NCI-H2107 treated with DMSO at 0.1 percent for 48 hours (cell line): ENCODE data around the gene ZNF606.

Experiments used
- DNase-seq: peaks from one replicate; lab custom pipeline; 2025; ENCODE audit not compliant: unreplicated experiment; lab: John Stamatoyannopoulos, UW

The ZNF606 gene

GRCh38 chr19:58002384-58003173 is at the start of gene ZNF606:
TSS of gene ZNF606 (minus strand) at chr19:58002820. CDS start at chr19:58001319, 1,501 bp downstream.
- DNase-seq, result peak; percentile 49

GRCh38 chr19:58052256-58052655 is 49.6 kb upstream of the ZNF606 start:
- no peak for DNase-seq

GRCh38 chr19:58047672-58048071 is 45.1 kb upstream of the ZNF606 start:
- no peak for DNase-seq

- DNase-seq, result no peak
These were observed 44.2 kb upstream of the ZNF606 start for GRCh38 chr19:58046856-58047255.

- no peak for DNase-seq
These were observed 42.9 kb upstream of the ZNF606 start for GRCh38 chr19:58045411-58046050.

- no peak for DNase-seq
These were observed 42.3 kb upstream of the ZNF606 start for GRCh38 chr19:58044886-58045285.

- no peak for DNase-seq
These were observed 41.8 kb upstream of the ZNF606 start for GRCh38 chr19:58044391-58044790.

GRCh38 chr19:58042495-58043340 is 40.1 kb upstream of the ZNF606 start:
- no peak for DNase-seq

GRCh38 chr19:58040751-58041525 is 38.3 kb upstream of the ZNF606 start:
- DNase-seq, result no peak

- DNase-seq, result no peak
These were observed 36.1 kb upstream of the ZNF606 start for GRCh38 chr19:58038688-58039204.

GRCh38 chr19:58037927-58038687 is 35.5 kb upstream of the ZNF606 start:
- DNase-seq, result no peak

GRCh38 chr19:58035863-58036262 is 33.2 kb upstream of the ZNF606 start:
- no peak for DNase-seq

- DNase-seq, result no peak
These were observed 31.8 kb upstream of the ZNF606 start for GRCh38 chr19:58034477-58034793.

GRCh38 chr19:58033741-58034476 is 31.3 kb upstream of the ZNF606 start, which contains the start of gene ZSCAN1:
TSS of gene ZSCAN1 (plus strand) at chr19:58034025. CDS start at chr19:58037837, 3,812 bp downstream.
- DNase-seq, result no peak

GRCh38 chr19:58024661-58025060 is 22.0 kb upstream of the ZNF606 start:
- DNase-seq, result no peak

- no peak for DNase-seq
These were observed 19.7 kb upstream of the ZNF606 start for GRCh38 chr19:58022283-58022660.

GRCh38 chr19:58021541-58022282 is 19.1 kb upstream of the ZNF606 start:
- DNase-seq, result no peak

GRCh38 chr19:58020129-58020528 is 17.5 kb upstream of the ZNF606 start:
- DNase-seq, result no peak

GRCh38 chr19:58014141-58014540 is 11.5 kb upstream of the ZNF606 start:
- DNase-seq, result no peak
